WTC11 (cell line): Measurements from ENCODE around the gene ID3. TPM values are rescaled to one million over a fixed set of nuclear protein-coding genes. Genes with fewer than 3 reads are reported as not detected.

ENCODE experiments used
- ATAC-seq: fragments of 200-7000 bp; cut with Tn5 transposase; 2 replicates; pipeline ENCODE4 v1.10.0; 2021; ENCODE audit warnings: mild to moderate bottlenecking, moderate library complexity
- CTCF ChIA-PET: fragments of 300-600 bp; sonication (Branson Sonifier 250); formaldehyde crosslinking; loops from one replicate; lab custom pipeline; 2021; ENCODE audit warnings: antibody characterized with exemption; lab: Charles Lee
- POLR2A ChIA-PET: fragments of 350-600 bp; sonication (Branson Sonifier 250); formaldehyde crosslinking; loops from one replicate; lab custom pipeline; 2021; ENCODE audit warnings: antibody characterized with exemption; lab: Charles Lee
- DNase-seq: peaks from one replicate; pipeline ENCODE4 v3.0.0; 2021; ENCODE audit warnings: low spot score
- H3K27ac Mint-ChIP-seq: 2 replicates; pipeline ENCODE4 v1.8.0; 2021; ENCODE audit warnings: mixed read lengths
- H3K27me3 Mint-ChIP-seq: 2 replicates; pipeline ENCODE4 v1.8.0; 2021; ENCODE audit warnings: low read depth, mild to moderate bottlenecking, moderate library complexity, mixed read lengths
- H3K36me3 Mint-ChIP-seq: 2 replicates; pipeline ENCODE4 v1.8.0; 2021; ENCODE audit warnings: mixed read lengths
- H3K4me1 Mint-ChIP-seq: 2 replicates; pipeline ENCODE4 v1.8.0; 2022; ENCODE audit warnings: mixed read lengths
- H3K4me3 Mint-ChIP-seq: 2 replicates; pipeline ENCODE4 v1.8.0; 2021; ENCODE audit warnings: mild to moderate bottlenecking, moderate library complexity, mixed read lengths
- H3K9me3 Mint-ChIP-seq: 2 replicates; pipeline ENCODE4 v1.8.0; 2021; ENCODE audit warnings: mixed read lengths
- AFF4 ChIP-seq: sonication (generic); formaldehyde crosslinking; IDR thresholded peaks from 2 replicates; pipeline ENCODE4 v1.8.1; 2023; ENCODE audit warnings: mild to moderate bottlenecking, missing genetic modification reagents, borderline replicate concordance
- ATF1 ChIP-seq: sonication (generic); formaldehyde crosslinking; IDR thresholded peaks from 2 replicates; pipeline ENCODE4 v1.8.1; 2023; ENCODE audit warnings: mild to moderate bottlenecking, moderate library complexity, missing genetic modification reagents
- ATF3 ChIP-seq: sonication (generic); formaldehyde crosslinking; conservative IDR thresholded peaks from 2 replicates; pipeline ENCODE4 v1.8.1; 2022; ENCODE audit warnings: mild to moderate bottlenecking, missing genetic modification reagents
- ATF6 ChIP-seq: sonication (generic); formaldehyde crosslinking; IDR thresholded peaks from 2 replicates; pipeline ENCODE4 v1.8.1; 2023; ENCODE audit warnings: mild to moderate bottlenecking, missing genetic modification reagents
- CREB1 ChIP-seq: sonication (generic); formaldehyde crosslinking; IDR thresholded peaks from 2 replicates; pipeline ENCODE4 v1.8.0; 2023; ENCODE audit warnings: mild to moderate bottlenecking, missing genetic modification reagents
- ETV6 ChIP-seq: sonication (generic); formaldehyde crosslinking; IDR thresholded peaks from 2 replicates; pipeline ENCODE4 v1.8.1; 2022; ENCODE audit warnings: mild to moderate bottlenecking, missing genetic modification reagents
- FOXP4 ChIP-seq: sonication (generic); formaldehyde crosslinking; IDR thresholded peaks from 2 replicates; pipeline ENCODE4 v1.8.0; 2022; ENCODE audit warnings: mild to moderate bottlenecking, missing genetic modification reagents
- GABPB1 ChIP-seq: sonication (generic); formaldehyde crosslinking; IDR thresholded peaks from 2 replicates; pipeline ENCODE4 v1.8.1; 2023; ENCODE audit warnings: mild to moderate bottlenecking, missing genetic modification reagents
- HMGXB4 ChIP-seq: sonication (generic); formaldehyde crosslinking; IDR thresholded peaks from 2 replicates; pipeline ENCODE4 v1.8.1; 2023; ENCODE audit warnings: mild to moderate bottlenecking, moderate library complexity, missing genetic modification reagents
- JAZF1 ChIP-seq: fragments of 250-450 bp; sonication (Bioruptor Pico); IDR thresholded peaks from 2 replicates; pipeline ENCODE4 v1.9.0; 2021; ENCODE audit warnings: moderate library complexity, mild to moderate bottlenecking, inconsistent platforms
- MAX ChIP-seq: sonication (generic); formaldehyde crosslinking; IDR thresholded peaks from 2 replicates; pipeline ENCODE4 v1.8.0; 2022; ENCODE audit warnings: mild to moderate bottlenecking, missing genetic modification reagents
- NFYB ChIP-seq: sonication (generic); formaldehyde crosslinking; conservative IDR thresholded peaks from 2 replicates; pipeline ENCODE4 v1.8.0; 2022; ENCODE audit warnings: low read depth, missing genetic modification reagents
- NR1H2 ChIP-seq: sonication (generic); formaldehyde crosslinking; IDR thresholded peaks from 2 replicates; pipeline ENCODE4 v1.9.0; 2021; ENCODE audit warnings: mild to moderate bottlenecking, moderate library complexity, missing genetic modification reagents
- USF1 ChIP-seq: sonication (generic); formaldehyde crosslinking; IDR thresholded peaks from 2 replicates; pipeline ENCODE4 v1.8.0; 2022; ENCODE audit warnings: mild to moderate bottlenecking, missing genetic modification reagents
- ZNF121 ChIP-seq: sonication (generic); formaldehyde crosslinking; IDR thresholded peaks from 2 replicates; pipeline ENCODE4 v1.8.0; 2023; ENCODE audit warnings: missing genetic modification reagents
- ZNF263 ChIP-seq: sonication (generic); formaldehyde crosslinking; IDR thresholded peaks from 2 replicates; pipeline ENCODE4 v1.8.1; 2022; ENCODE audit warnings: low read depth, mild to moderate bottlenecking, moderate library complexity, missing genetic modification reagents
- ZNF317 ChIP-seq: sonication (generic); formaldehyde crosslinking; IDR thresholded peaks from 2 replicates; pipeline ENCODE4 v1.8.1; 2023; ENCODE audit warnings: low read depth, mild to moderate bottlenecking, moderate library complexity, missing genetic modification reagents, borderline replicate concordance
- ZNF396 ChIP-seq: fragments of 250-450 bp; sonication (Bioruptor Pico); IDR thresholded peaks from 2 replicates; pipeline ENCODE4 v1.8.0; 2021; ENCODE audit warnings: mild to moderate bottlenecking, moderate library complexity, borderline replicate concordance
- ZNF423 ChIP-seq: fragments of 250-450 bp; sonication (Bioruptor Pico); IDR thresholded peaks from 2 replicates; pipeline ENCODE4 v2.1.2; 2022; ENCODE audit warnings: mild to moderate bottlenecking, moderate library complexity
- ZNF512 ChIP-seq: sonication (generic); formaldehyde crosslinking; IDR thresholded peaks from 2 replicates; pipeline ENCODE4 v1.8.1; 2022; ENCODE audit warnings: missing genetic modification reagents, borderline replicate concordance
- total RNA-seq: library from RNA; stranded (reverse); gene quantifications from 3 replicates; pipeline ENCODE4 v1.2.3, GENCODE V29; 2021

ID3 gene
- total RNA-seq, 1 experiment from 2014 or later: 168 TPM

- Mint-ChIP-seq H3K4me3 (no peak overlapping the region), H3K9me3 (no peaks in the 10 kb centered on the region), H3K4me1 (no peaks in the 10 kb centered on the region), H3K27ac (no peak overlapping the region), H3K27me3 (no peaks in the 10 kb centered on the region), H3K36me3 (peaks cover 16% of the 10 kb centered on the region)
- ChIA-PET CTCF (interaction anchor here (1.0 to 3.4 kb wide), 2 partner anchors 19 to 142 kb away, joined by 3 to 20 read pairs; no protein-coding TSS in a partner anchor), POLR2A (no interaction called here)
- TF ChIP-seq AFF4 (no peak), ETV6 (CRISPR knock-in tag) (no peak), ZNF317 (CRISPR knock-in tag) (no peak), ATF3 (CRISPR knock-in tag) (no peak), CREB1 (no peak), HMGXB4 (no peak), ATF1 (CRISPR knock-in tag) (no peak), ZNF263 (no peak), ZNF121 (no peak), ZNF423 (CRISPR knock-in tag) (no peak), JAZF1 (CRISPR knock-in tag) (no peak), NR1H2 (CRISPR knock-in tag) (no peak), ATF6 (no peak), USF1 (CRISPR knock-in tag) (no peak), NFYB (CRISPR knock-in tag) (no peak), GABPB1 (CRISPR knock-in tag) (no peak), ZNF512 (no peak), ZNF396 (CRISPR knock-in tag) (no peak), MAX (CRISPR knock-in tag) (no peak), FOXP4 (CRISPR knock-in tag) (no peak)
- ATAC-seq: no peak
- DNase-seq: no peak
Observed at GRCh38 chr1:23515905-23516304, 43.4 kb downstream of the ID3 start.
